Neural progenitor cell (in vitro differentiated cells): ENCODE measurements around the gene CYFIP1. TPM values are rescaled to one million over a fixed set of nuclear protein-coding genes. Genes with fewer than 3 reads are reported as not detected.

Experiments used
- DNase-seq: peaks from one replicate; pipeline ENCODE4 v3.0.0-alpha.2; 2016; ENCODE audit warnings: low spot score
- H2AFZ ChIP-seq: fragments of 200-600 bp; sonication (generic); replicated peaks from 2 replicates; pipeline ENCODE4 v1.6.1; 2016; ENCODE audit warnings: antibody characterized with exemption
- H3F3A ChIP-seq: fragments of 200-600 bp; sonication (generic); 2 replicates; pipeline ENCODE4 v1.6.1; 2016; ENCODE audit warnings: antibody characterized with exemption, low read depth
- H3K27ac ChIP-seq: fragments of 200-600 bp; sonication (generic); 2 replicates; pipeline ENCODE4 v1.5.1; 2016; ENCODE audit warnings: mild to moderate bottlenecking
- H3K27me3 ChIP-seq: fragments of 200-600 bp; sonication (generic); 2 replicates; pipeline ENCODE4 v1.6.1; 2016; ENCODE audit warnings: mild to moderate bottlenecking, moderate library complexity
- H3K36me3 ChIP-seq: fragments of 200-600 bp; sonication (generic); 2 replicates; pipeline ENCODE4 v1.5.1; 2016
- H3K4me1 ChIP-seq: fragments of 200-600 bp; sonication (generic); 2 replicates; pipeline ENCODE4 v1.6.1; 2016; ENCODE audit warnings: mixed run types
- H3K4me2 ChIP-seq: fragments of 200-600 bp; sonication (generic); 2 replicates; pipeline ENCODE4 v1.6.1; 2016
- H3K4me3 ChIP-seq: fragments of 200-600 bp; sonication (generic); 2 replicates; pipeline ENCODE4 v1.5.1; 2016
- H3K79me2 ChIP-seq: fragments of 200-600 bp; sonication (generic); 2 replicates; pipeline ENCODE4 v1.6.1; 2016; ENCODE audit warnings: low read depth
- H3K9ac ChIP-seq: fragments of 200-600 bp; sonication (generic); 2 replicates; pipeline ENCODE4 v1.6.1; 2016
- H3K9me3 ChIP-seq: fragments of 200-600 bp; sonication (generic); 2 replicates; pipeline ENCODE4 v1.5.1; 2016; ENCODE audit warnings: low read depth
- H4K20me1 ChIP-seq: fragments of 200-600 bp; sonication (generic); 2 replicates; pipeline ENCODE4 v1.6.1; 2016; ENCODE audit warnings: low read depth
- H3K27ac Mint-ChIP-seq: 3 replicates; pipeline ENCODE4 v1.8.0; 2021; ENCODE audit warnings: mixed read lengths
- H3K27me3 Mint-ChIP-seq: 2 replicates; pipeline ENCODE4 v1.8.0; 2022; ENCODE audit warnings: low read depth, mild to moderate bottlenecking, inconsistent platforms, moderate library complexity, mixed read lengths; ENCODE audit not compliant: insufficient read depth
- H3K36me3 Mint-ChIP-seq: 3 replicates; pipeline ENCODE4 v1.8.0; 2021; ENCODE audit warnings: mixed read lengths
- H3K4me1 Mint-ChIP-seq: 3 replicates; pipeline ENCODE4 v1.8.0; 2021; ENCODE audit warnings: mixed read lengths
- H3K4me3 Mint-ChIP-seq: 3 replicates; pipeline ENCODE4 v1.8.0; 2021; ENCODE audit warnings: mild to moderate bottlenecking, moderate library complexity, mixed read lengths
- H3K9me3 Mint-ChIP-seq: 3 replicates; pipeline ENCODE4 v1.8.0; 2020; ENCODE audit warnings: mixed read lengths
- CTCF ChIP-seq: fragments of 200-600 bp; sonication (generic); IDR thresholded peaks from 2 replicates; pipeline ENCODE4 v1.5.1; 2017; ENCODE audit warnings: antibody characterized with exemption, mild to moderate bottlenecking
- EZH2 ChIP-seq: fragments of 200-600 bp; sonication (generic); IDR thresholded peaks from 2 replicates; pipeline ENCODE4 v1.6.1; 2017; ENCODE audit warnings: antibody characterized with exemption, mild to moderate bottlenecking, moderate library complexity
- EZH2phosphoT487 ChIP-seq: fragments of 200-600 bp; sonication (generic); IDR thresholded peaks from 2 replicates; pipeline ENCODE4 v1.6.1; 2017; ENCODE audit warnings: antibody characterized with exemption
- total RNA-seq: library from RNA; depleted of rRNA; stranded (reverse); fragments of >200 nt; gene quantifications from 2 replicates; pipeline ENCODE4 v1.2.3, GENCODE V29; 2015; ENCODE audit warnings: low replicate concordance

The CYFIP1 gene
- total RNA-seq, 1 donor from 2014 or later, result 94.6 TPM

DNA sequence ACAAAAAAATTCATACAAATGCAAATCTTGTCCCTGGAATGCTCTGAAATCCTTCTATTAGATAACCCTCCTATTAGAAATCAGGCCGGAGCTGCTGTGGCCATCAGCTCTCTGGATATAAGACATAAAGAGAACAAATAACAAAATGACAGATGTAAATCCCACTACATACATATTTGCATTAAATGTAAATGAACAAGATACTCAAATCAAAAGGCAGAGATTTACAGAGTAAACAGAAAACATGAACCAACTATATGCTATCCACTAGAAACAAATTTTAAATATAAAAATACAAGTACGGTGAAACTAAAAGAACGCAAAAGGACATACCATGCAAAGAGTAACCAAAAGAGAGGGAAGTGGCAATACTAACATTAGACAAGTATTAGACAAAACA lies 10.7 kb downstream of the CYFIP1 start:
- no peak overlapping the region for H3K4me3 ChIP-seq
- peaks cover 4% of the 10 kb centered on the region for H3K4me1 Mint-ChIP-seq
- peaks cover 23% of the 10 kb centered on the region for H3K9me3 Mint-ChIP-seq
- no peak overlapping the region for H3K27ac Mint-ChIP-seq
- peaks cover 52% of the 10 kb centered on the region for H4K20me1 ChIP-seq
- H2AFZ ChIP-seq, result no peak overlapping the region
- no peaks in the 10 kb centered on the region for H3K9me3 ChIP-seq
- TF ChIP-seq EZH2phosphoT487 (no peak), EZH2 (no peak), CTCF (no peak)
- no peaks in the 10 kb centered on the region for H3K27me3 ChIP-seq
- no peak overlapping the region for H3K4me3 Mint-ChIP-seq
- no peak for DNase-seq
- H3F3A ChIP-seq, result no peaks in the 10 kb centered on the region
- H3K27ac ChIP-seq, result no peak overlapping the region
- no peaks in the 10 kb centered on the region for H3K27me3 Mint-ChIP-seq
- no peak overlapping the region for H3K9ac ChIP-seq
- H3K36me3 ChIP-seq, result no peaks in the 10 kb centered on the region
- peaks cover 26% of the 10 kb centered on the region for H3K36me3 Mint-ChIP-seq
- H3K79me2 ChIP-seq, result peaks cover 95% of the 10 kb centered on the region
- no peaks in the 10 kb centered on the region for H3K4me1 ChIP-seq
- no peak overlapping the region for H3K4me2 ChIP-seq

DNA sequence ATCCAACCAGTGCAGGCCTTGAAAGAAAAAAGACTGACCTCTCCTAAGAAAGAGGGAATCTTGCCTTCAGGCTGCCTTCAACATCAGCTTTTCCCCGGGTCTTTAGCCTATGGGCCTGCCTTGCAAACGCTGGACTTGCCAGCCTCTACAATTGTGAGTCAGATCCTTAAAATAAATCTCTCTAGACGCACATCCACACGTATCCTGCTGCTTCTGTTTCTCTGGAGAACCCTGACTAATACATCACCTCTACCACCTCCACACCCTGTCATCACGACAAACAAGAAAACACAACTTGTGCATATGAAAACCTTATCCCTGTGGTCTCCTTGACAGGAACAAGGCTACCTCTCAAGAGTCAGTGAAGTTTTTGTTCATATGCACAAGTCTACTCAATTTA lies 11.8 kb downstream of the CYFIP1 start:
- no peak overlapping the region for H3K27ac ChIP-seq
- peaks cover 91% of the 10 kb centered on the region for H3K79me2 ChIP-seq
- H3K4me2 ChIP-seq, result no peak overlapping the region
- no peak for DNase-seq
- peaks cover 8% of the 10 kb centered on the region for H3K4me1 Mint-ChIP-seq
- no peaks in the 10 kb centered on the region for H3K36me3 ChIP-seq
- TF ChIP-seq CTCF (no peak), EZH2phosphoT487 (no peak), EZH2 (no peak)
- no peaks in the 10 kb centered on the region for H3K27me3 Mint-ChIP-seq
- H3K36me3 Mint-ChIP-seq, result peaks cover 30% of the 10 kb centered on the region
- no peak overlapping the region for H2AFZ ChIP-seq
- peak overlapping the region; percentile 81 for H3K27ac Mint-ChIP-seq
- no peaks in the 10 kb centered on the region for H3K4me1 ChIP-seq
- no peaks in the 10 kb centered on the region for H3K27me3 ChIP-seq
- no peak overlapping the region for H3K4me3 Mint-ChIP-seq
- no peak overlapping the region for H3K9ac ChIP-seq
- H3K9me3 ChIP-seq, result no peaks in the 10 kb centered on the region
- peaks cover 42% of the 10 kb centered on the region for H4K20me1 ChIP-seq
- H3K4me3 ChIP-seq, result no peak overlapping the region
- no peaks in the 10 kb centered on the region for H3F3A ChIP-seq
- H3K9me3 Mint-ChIP-seq, result peaks cover 22% of the 10 kb centered on the region

DNA sequence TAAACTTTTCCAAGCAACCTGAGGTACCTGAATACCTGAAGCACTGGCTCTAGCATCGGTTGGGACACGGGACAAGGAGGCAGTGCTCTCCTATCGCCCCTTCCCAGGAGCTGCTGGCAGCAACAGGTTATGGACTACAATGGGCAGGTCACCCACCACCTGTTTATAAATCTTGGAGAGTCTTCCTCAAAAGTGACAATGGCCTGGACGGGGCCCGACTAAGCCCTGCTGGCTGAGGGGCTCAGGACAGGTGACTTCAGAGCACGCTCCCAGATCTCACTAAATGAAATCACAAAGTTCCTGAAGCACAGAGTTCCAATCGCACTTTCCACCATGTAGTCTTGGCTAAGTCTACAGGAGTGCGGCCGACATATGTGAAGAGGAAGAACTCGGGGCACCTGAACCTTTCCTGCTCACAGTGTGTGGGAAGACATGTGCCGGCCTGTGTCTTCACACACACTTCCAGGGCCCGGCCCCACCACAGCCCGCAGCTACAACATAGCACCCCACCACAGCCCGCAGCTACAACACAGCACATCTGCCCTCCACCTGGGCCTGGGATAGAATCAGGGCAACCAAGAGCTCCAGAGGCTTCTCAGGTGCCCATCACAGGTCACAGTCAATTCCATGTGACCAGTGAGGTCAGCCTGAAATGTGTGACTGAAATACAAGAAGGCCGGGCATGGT lies 12.9 kb downstream of the CYFIP1 start:
- no peak for DNase-seq
- Histone ChIP-seq H3K79me2 (peaks cover 86% of the 10 kb centered on the region), H3F3A (no peaks in the 10 kb centered on the region), H3K27ac (no peak overlapping the region), H3K4me2 (no peak overlapping the region), H3K36me3 (no peaks in the 10 kb centered on the region), H3K9ac (no peak overlapping the region), H2AFZ (no peak overlapping the region), H3K4me3 (no peak overlapping the region), H3K9me3 (no peaks in the 10 kb centered on the region), H3K4me1 (no peaks in the 10 kb centered on the region), H4K20me1 (peaks cover 41% of the 10 kb centered on the region), H3K27me3 (no peaks in the 10 kb centered on the region)
- peaks cover 8% of the 10 kb centered on the region for H3K4me1 Mint-ChIP-seq
- H3K9me3 Mint-ChIP-seq, result peaks cover 20% of the 10 kb centered on the region
- TF ChIP-seq EZH2 (no peak), CTCF (no peak), EZH2phosphoT487 (no peak)
- H3K4me3 Mint-ChIP-seq, result no peak overlapping the region
- H3K27me3 Mint-ChIP-seq, result no peaks in the 10 kb centered on the region
- peaks cover 34% of the 10 kb centered on the region for H3K36me3 Mint-ChIP-seq
- no peak overlapping the region for H3K27ac Mint-ChIP-seq
